IMR-90 (cell line): ENCODE measurements around the gene SSX2IP. TPM values are rescaled to one million over a fixed set of nuclear protein-coding genes. Genes with fewer than 3 reads are reported as not detected.

Experiments
- ATAC-seq: fragments of 200-7000 bp; cut with Tn5 transposase; 2 replicates; pipeline ENCODE4 v1.9.1; 2020; ENCODE audit warnings: low read depth, mild to moderate bottlenecking, moderate library complexity
- BruUV-seq: library from RNA; stranded (reverse); fragments of 400-500 nt; replicated peaks from 2 replicates; lab custom pipeline; 2021; lab: Mats Ljungman, UMichigan
- CTCF ChIA-PET: fragments of 300-600 bp; formaldehyde crosslinking; extraction: SDS; loops from one replicate; lab custom pipeline; 2021; ENCODE audit warnings: antibody characterized with exemption; lab: Yijun Ruan, JAX
- POLR2A ChIA-PET: fragments of 300-600 bp; sonication (Branson Sonifier 250); formaldehyde crosslinking; loops from one replicate; lab custom pipeline; 2022; ENCODE audit warnings: antibody characterized with exemption; ENCODE audit not compliant: unreplicated experiment; lab: Charles Lee
- DNase-seq: peaks from one replicate; pipeline ENCODE4 v3.0.0; 2013
- H2AFZ ChIP-seq: replicated peaks from 2 replicates; pipeline ENCODE3; 2013; ENCODE audit warnings: low read length, mild to moderate bottlenecking; ENCODE audit not compliant: poor library complexity
- H2AK5ac ChIP-seq: 2 replicates; pipeline ENCODE4 v1.6.1; 2013; ENCODE audit warnings: low read depth, low read length, inconsistent platforms
- H2AK9ac ChIP-seq: replicated peaks from 2 replicates; pipeline ENCODE3; 2013; ENCODE audit warnings: mild to moderate bottlenecking, low read depth, low read length, moderate library complexity; ENCODE audit not compliant: poor library complexity
- H2BK120ac ChIP-seq: 2 replicates; pipeline ENCODE4 v1.6.1; 2013; ENCODE audit warnings: low read depth, low read length, inconsistent platforms
- H2BK15ac ChIP-seq: 3 replicates; pipeline ENCODE4 v1.6.1; 2013; ENCODE audit warnings: low read depth, low read length, inconsistent platforms
- H2BK20ac ChIP-seq: 2 replicates; pipeline ENCODE4 v1.6.1; 2013; ENCODE audit warnings: low read depth, mild to moderate bottlenecking, inconsistent platforms, low read length, moderate library complexity
- H2BK5ac ChIP-seq: 2 replicates; pipeline ENCODE4 v1.6.1; 2013; ENCODE audit warnings: mild to moderate bottlenecking, low read depth, low read length, inconsistent platforms; ENCODE audit not compliant: poor library complexity, severe bottlenecking
- H3K14ac ChIP-seq: replicated peaks from 2 replicates; pipeline ENCODE4 v1.6.1; 2013; ENCODE audit warnings: low read depth, low read length, inconsistent platforms
- H3K18ac ChIP-seq: 2 replicates; pipeline ENCODE4 v1.6.1; 2013; ENCODE audit warnings: low read depth, low read length, control low read depth
- H3K23ac ChIP-seq: 2 replicates; pipeline ENCODE4 v1.6.1; 2013; ENCODE audit warnings: low read depth, low read length, inconsistent platforms
- H3K27ac ChIP-seq: 2 replicates; pipeline ENCODE4 v1.5.1; 2013; ENCODE audit warnings: mild to moderate bottlenecking, control low read depth, low read length; ENCODE audit not compliant: insufficient read depth
- H3K27me3 ChIP-seq: 2 replicates; pipeline ENCODE4 v1.6.1; 2013; ENCODE audit warnings: low read length; ENCODE audit not compliant: control insufficient read depth, insufficient read depth
- H3K36me3 ChIP-seq: 2 replicates; pipeline ENCODE4 v1.6.1; 2013; ENCODE audit warnings: low read length, mixed read lengths; ENCODE audit not compliant: control insufficient read depth, insufficient read depth
- H3K4ac ChIP-seq: 2 replicates; pipeline ENCODE4 v1.6.1; 2013; ENCODE audit warnings: low read depth, low read length, inconsistent platforms
- H3K4me1 ChIP-seq: 2 replicates; pipeline ENCODE4 v1.6.1; 2013; ENCODE audit warnings: low read length, mixed read lengths; ENCODE audit not compliant: control insufficient read depth, insufficient read depth
- H3K4me2 ChIP-seq: 2 replicates; pipeline ENCODE4 v1.6.1; 2013; ENCODE audit warnings: low read depth, mild to moderate bottlenecking, control low read depth, low read length, moderate library complexity
- H3K4me3 ChIP-seq: 2 replicates; pipeline ENCODE4 v1.5.1; 2013; ENCODE audit warnings: low read depth, mild to moderate bottlenecking, control low read depth, low read length, moderate library complexity; ENCODE audit not compliant: insufficient read depth
- H3K56ac ChIP-seq: 2 replicates; pipeline ENCODE4 v1.6.1; 2013; ENCODE audit warnings: low read length, inconsistent platforms; ENCODE audit not compliant: insufficient read depth; ENCODE audit errors: extremely low read depth
- H3K79me1 ChIP-seq, 2 experiments: 2 replicates each; pipeline ENCODE4 v1.6.1; 2013; ENCODE audit warnings: low read length in 2 of 2, inconsistent platforms in 1 of 2, low read depth in 1 of 2
- H3K9ac ChIP-seq: 2 replicates; pipeline ENCODE4 v1.6.1; 2013; ENCODE audit warnings: low read depth, low read length, control low read depth
- H3K9me1 ChIP-seq: 2 replicates; pipeline ENCODE4 v1.6.1; 2013; ENCODE audit warnings: low read length, inconsistent platforms; ENCODE audit not compliant: insufficient read depth
- H3K9me3 ChIP-seq: 2 replicates; pipeline ENCODE4 v1.6.1; 2013; ENCODE audit warnings: low read length; ENCODE audit not compliant: control insufficient read depth, insufficient read depth
- H4K20me1 ChIP-seq: 2 replicates; pipeline ENCODE4 v1.6.1; 2013; ENCODE audit warnings: low read length, inconsistent platforms; ENCODE audit not compliant: insufficient read depth
- H4K5ac ChIP-seq: 2 replicates; pipeline ENCODE4 v1.6.1; 2013; ENCODE audit warnings: mild to moderate bottlenecking, low read depth, low read length, control low read depth
- H4K8ac ChIP-seq, 2 experiments: 2 replicates each; pipeline ENCODE4 v1.6.1; 2013; ENCODE audit warnings: low read depth in 2 of 2, low read length in 2 of 2, control low read depth in 1 of 2, inconsistent platforms in 1 of 2
- H4K91ac ChIP-seq: 2 replicates; pipeline ENCODE4 v1.6.1; 2013; ENCODE audit warnings: low read depth, low read length, inconsistent platforms; ENCODE audit not compliant: insufficient read depth
- BHLHE40 ChIP-seq: fragments of 150-350 bp; IDR thresholded peaks from 2 replicates; pipeline ENCODE4 v1.6.1; 2016; ENCODE audit warnings: mild to moderate bottlenecking, low read depth, low read length
- CEBPB ChIP-seq: IDR thresholded peaks from 2 replicates; pipeline ENCODE4 v1.6.1; 2012; ENCODE audit warnings: low read depth, low read length, improper control_type of control experiment
- CHD1 ChIP-seq: IDR thresholded peaks from 2 replicates; pipeline ENCODE4 v1.6.1; 2012; ENCODE audit warnings: low read depth, low read length, improper control_type of control experiment
- FOS ChIP-seq: fragments of 150-350 bp; IDR thresholded peaks from 2 replicates; pipeline ENCODE4 v1.6.1; 2016; ENCODE audit warnings: low read depth, low read length
- MAZ ChIP-seq: IDR thresholded peaks from 2 replicates; pipeline ENCODE4 v1.6.1; 2012; ENCODE audit warnings: low read depth, mild to moderate bottlenecking, low read length, improper control_type of control experiment, moderate library complexity, borderline replicate concordance
- MXI1 ChIP-seq: IDR thresholded peaks from 2 replicates; pipeline ENCODE4 v1.6.1; 2012; ENCODE audit warnings: low read depth, mild to moderate bottlenecking, low read length, moderate library complexity, borderline replicate concordance
- NFE2L2 ChIP-seq: fragments of 150-350 bp; IDR thresholded peaks from 2 replicates; pipeline ENCODE4 v1.6.1; 2016; ENCODE audit warnings: low read depth, mild to moderate bottlenecking, low read length
- POLR2A ChIP-seq: IDR thresholded peaks from 2 replicates; pipeline ENCODE4 v1.6.1; 2012; ENCODE audit warnings: mild to moderate bottlenecking, low read depth, low read length
- RAD21 ChIP-seq: IDR thresholded peaks from 2 replicates; pipeline ENCODE4 v1.6.1; 2012; ENCODE audit warnings: low read length, improper control_type of control experiment
- RCOR1 ChIP-seq: IDR thresholded peaks from 2 replicates; pipeline ENCODE4 v1.6.1; 2012; ENCODE audit warnings: mild to moderate bottlenecking, low read length, improper control_type of control experiment; ENCODE audit not compliant: insufficient replicate concordance
- RFX5 ChIP-seq: IDR thresholded peaks from 2 replicates; pipeline ENCODE4 v1.8.0; 2012; ENCODE audit warnings: low read depth, mild to moderate bottlenecking, low read length, moderate library complexity
- SMC3 ChIP-seq: fragments of 150-350 bp; IDR thresholded peaks from 2 replicates; pipeline ENCODE4 v1.6.1; 2016; ENCODE audit warnings: low read depth, mild to moderate bottlenecking, antibody characterized with exemption, low read length, moderate library complexity
- WGBS, 2 experiments: methylation state at CpG; one replicate each; pipeline versions ENCODE4 v1.1.5 to v1.1.7; 2013; ENCODE audit warnings: missing lambda C conversion rate in 2 of 2; ENCODE audit not compliant: insufficient read length in 1 of 2; ENCODE audit errors: extremely low coverage in 2 of 2; 5-methylcytosine and 5-hydroxymethylcytosine counted together
- dilution Hi-C: fragments of 300-500 bp; cut with HindIII; formaldehyde crosslinking; loops from one replicate; pipeline ENCODE4 v1.14.3; 2018; ENCODE audit warnings: low sequenced_read_pairs; ENCODE audit not compliant: unreplicated experiment
- in situ Hi-C: fragments of 300-500 bp; cut with MboI; formaldehyde crosslinking; loops from 3 replicates; pipeline ENCODE4 v1.14.3; 2019; ENCODE audit warnings: low sequenced_read_pairs, inconsistent platforms, mixed read lengths
- intact Hi-C: fragments of 100-400 bp; cut with micrococcal nuclease; formaldehyde crosslinking; loops from 2 replicates; pipeline ENCODE4 v1.10.0; 2022
- polyA plus RNA-seq, 3 experiments: library from polyadenylated mRNA; depleted of rRNA; stranded (reverse); fragments of >200 nt; gene quantifications; 2 replicates each; pipeline ENCODE4 v1.2.3, GENCODE V29; 2012; ENCODE audit warnings: low replicate concordance in 1 of 3
- total RNA-seq: library from RNA; depleted of rRNA; stranded (reverse); fragments of >200 nt; gene quantifications from 2 replicates; pipeline ENCODE4 v1.2.3, GENCODE V29; 2012
- TF ChIP-seq, protein P1 (sequence below): conservative IDR thresholded peaks from 2 replicates; pipeline ENCODE4 v1.5.1; 2012; ENCODE audit warnings: mild to moderate bottlenecking, low read depth, low read length, improper control_type of control experiment
- TF ChIP-seq, protein P2 (sequence below): fragments of 150-350 bp; IDR thresholded peaks from 2 replicates; pipeline ENCODE4 v1.6.1; 2016; ENCODE audit warnings: low read depth, mild to moderate bottlenecking, low read length, moderate library complexity, borderline replicate concordance
- TF ChIP-seq, protein P3 (sequence below): fragments of 150-350 bp; IDR thresholded peaks from 2 replicates; pipeline ENCODE4 v1.6.1; 2017; ENCODE audit warnings: mild to moderate bottlenecking, antibody characterized with exemption, low read length, low read depth

SSX2IP gene
- total and polyA plus RNA-seq, 2 of the 4 experiments (the other 2 are of a cell fraction): 7.7 to 13.4 TPM

DNA sequence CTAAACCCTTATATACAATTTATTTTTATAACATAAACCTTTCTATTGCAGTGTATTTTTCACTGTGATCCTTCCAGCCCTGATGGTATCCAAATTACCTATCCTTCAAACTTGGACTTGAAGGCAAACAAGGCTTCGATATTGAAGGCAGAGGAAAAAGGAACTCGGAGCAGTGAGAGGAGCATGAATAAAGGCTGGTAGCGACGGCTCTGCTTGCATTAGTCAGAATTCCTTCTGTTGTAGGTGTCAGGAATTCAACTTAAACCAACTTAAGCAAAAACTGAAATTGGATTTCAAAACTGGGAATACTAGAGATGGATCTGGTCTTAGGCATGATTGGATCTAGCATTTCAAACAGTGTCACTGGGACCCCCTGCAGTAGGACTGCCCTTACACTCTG is 17.8 kb upstream of the SSX2IP start:
- Histone ChIP-seq H2BK20ac (0 out of 2 replicates have a peak overlapping the region, but pooled peaks have one; percentile 33), H2AK9ac (no peak overlapping the region), H3K23ac (peak overlapping the region; percentile 57; the same call in 1 of the 2 replicates), H2BK15ac (peak overlapping the region; percentile 56), H3K9me3 (no peaks in the 10 kb centered on the region), H3K9ac (no peak overlapping the region), H2AFZ (peak overlapping the region; percentile 34), H2AK5ac (peak overlapping the region; percentile 57; the same call in 1 of the 2 replicates), H3K4me1 (peaks cover 15% of the 10 kb centered on the region), H3K4me3 (no peak overlapping the region), H2BK120ac (peak overlapping the region; percentile 37), H3K36me3 (no peaks in the 10 kb centered on the region), H4K8ac (peak overlapping the region; percentile 43; a peak in 2 of 4 replicates), H3K14ac (peak overlapping the region; percentile 49; the same call in 1 of the 2 replicates), H3K79me1 (no peaks in the 10 kb centered on the region), H2BK5ac (peak overlapping the region; percentile 22), H4K91ac (peak overlapping the region; percentile 65; the same call in 1 of the 2 replicates), H3K56ac (no peak overlapping the region), H4K20me1 (no peaks in the 10 kb centered on the region), H4K5ac (no peak overlapping the region), H3K4me2 (no peak overlapping the region), H3K4ac (peak overlapping the region; percentile 60), H3K9me1 (peaks cover 2% of the 10 kb centered on the region; the same call in 1 of the 2 replicates), H3K18ac (peak overlapping the region; percentile 17; the same call in 1 of the 2 replicates), H3K27ac (no peak overlapping the region), H3K27me3 (no peaks in the 10 kb centered on the region)
- in situ Hi-C loops (no loop called here), intact Hi-C loops (no loop called here), dilution Hi-C loops (no loop called here)
- ChIA-PET POLR2A (no interaction called here), CTCF (no interaction called here)
- DNase-seq: peak; percentile 30
- TF ChIP-seq NFE2L2: no peak
- TF ChIP-seq, protein P1, sequence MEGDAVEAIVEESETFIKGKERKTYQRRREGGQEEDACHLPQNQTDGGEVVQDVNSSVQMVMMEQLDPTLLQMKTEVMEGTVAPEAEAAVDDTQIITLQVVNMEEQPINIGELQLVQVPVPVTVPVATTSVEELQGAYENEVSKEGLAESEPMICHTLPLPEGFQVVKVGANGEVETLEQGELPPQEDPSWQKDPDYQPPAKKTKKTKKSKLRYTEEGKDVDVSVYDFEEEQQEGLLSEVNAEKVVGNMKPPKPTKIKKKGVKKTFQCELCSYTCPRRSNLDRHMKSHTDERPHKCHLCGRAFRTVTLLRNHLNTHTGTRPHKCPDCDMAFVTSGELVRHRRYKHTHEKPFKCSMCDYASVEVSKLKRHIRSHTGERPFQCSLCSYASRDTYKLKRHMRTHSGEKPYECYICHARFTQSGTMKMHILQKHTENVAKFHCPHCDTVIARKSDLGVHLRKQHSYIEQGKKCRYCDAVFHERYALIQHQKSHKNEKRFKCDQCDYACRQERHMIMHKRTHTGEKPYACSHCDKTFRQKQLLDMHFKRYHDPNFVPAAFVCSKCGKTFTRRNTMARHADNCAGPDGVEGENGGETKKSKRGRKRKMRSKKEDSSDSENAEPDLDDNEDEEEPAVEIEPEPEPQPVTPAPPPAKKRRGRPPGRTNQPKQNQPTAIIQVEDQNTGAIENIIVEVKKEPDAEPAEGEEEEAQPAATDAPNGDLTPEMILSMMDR: no peak
- no peak for TF ChIP-seq POLR2A
- TF ChIP-seq, protein P2, sequence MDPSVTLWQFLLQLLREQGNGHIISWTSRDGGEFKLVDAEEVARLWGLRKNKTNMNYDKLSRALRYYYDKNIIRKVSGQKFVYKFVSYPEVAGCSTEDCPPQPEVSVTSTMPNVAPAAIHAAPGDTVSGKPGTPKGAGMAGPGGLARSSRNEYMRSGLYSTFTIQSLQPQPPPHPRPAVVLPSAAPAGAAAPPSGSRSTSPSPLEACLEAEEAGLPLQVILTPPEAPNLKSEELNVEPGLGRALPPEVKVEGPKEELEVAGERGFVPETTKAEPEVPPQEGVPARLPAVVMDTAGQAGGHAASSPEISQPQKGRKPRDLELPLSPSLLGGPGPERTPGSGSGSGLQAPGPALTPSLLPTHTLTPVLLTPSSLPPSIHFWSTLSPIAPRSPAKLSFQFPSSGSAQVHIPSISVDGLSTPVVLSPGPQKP: no peak
- TF ChIP-seq, protein P3, sequence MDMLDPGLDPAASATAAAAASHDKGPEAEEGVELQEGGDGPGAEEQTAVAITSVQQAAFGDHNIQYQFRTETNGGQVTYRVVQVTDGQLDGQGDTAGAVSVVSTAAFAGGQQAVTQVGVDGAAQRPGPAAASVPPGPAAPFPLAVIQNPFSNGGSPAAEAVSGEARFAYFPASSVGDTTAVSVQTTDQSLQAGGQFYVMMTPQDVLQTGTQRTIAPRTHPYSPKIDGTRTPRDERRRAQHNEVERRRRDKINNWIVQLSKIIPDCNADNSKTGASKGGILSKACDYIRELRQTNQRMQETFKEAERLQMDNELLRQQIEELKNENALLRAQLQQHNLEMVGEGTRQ: no peak
- no peak for TF ChIP-seq MAZ
- TF ChIP-seq CHD1: no peak
- no peak for TF ChIP-seq RAD21
- no peak for TF ChIP-seq CEBPB
- no peak for TF ChIP-seq MXI1
- TF ChIP-seq SMC3: no peak
- no peak for TF ChIP-seq RFX5
- no peak for TF ChIP-seq RCOR1
- TF ChIP-seq BHLHE40: no peak
- TF ChIP-seq FOS: no peak
- BruUV-seq: no TSS peak
- ATAC-seq: peak; percentile 18; the same call in 1 of the 2 replicates
- no CpG with 5 or more reads among the region's 4 CpGs for WGBS, 2 experiments
